Osteoblast (primary cell): Measurements from ENCODE around the gene FNDC11. TPM values are rescaled to one million over a fixed set of nuclear protein-coding genes. Genes with fewer than 3 reads are reported as not detected.

Experiments
- DNase-seq: peaks from one replicate; pipeline ENCODE4 v3.0.0; 2011; ENCODE audit warnings: low spot score, mixed read lengths; ENCODE audit not compliant: insufficient read length; ENCODE audit errors: missing footprints
- H2AFZ ChIP-seq: 2 replicates; pipeline ENCODE4 v1.6.0; 2011; ENCODE audit warnings: mild to moderate bottlenecking, low read length
- H3K27ac ChIP-seq: 2 replicates; pipeline ENCODE4 v1.5.1; 2011; ENCODE audit warnings: mild to moderate bottlenecking, low read depth, low read length, moderate library complexity
- H3K27me3 ChIP-seq: 2 replicates; pipeline ENCODE4 v1.6.0; 2012; ENCODE audit warnings: mild to moderate bottlenecking, control low read depth, inconsistent platforms, low read length, moderate library complexity; ENCODE audit not compliant: insufficient read depth
- H3K36me3 ChIP-seq: 2 replicates; pipeline ENCODE4 v1.5.1; 2011; ENCODE audit warnings: mild to moderate bottlenecking, low read length, control low read depth, moderate library complexity; ENCODE audit not compliant: insufficient read depth
- H3K4me1 ChIP-seq: 2 replicates; pipeline ENCODE4 v1.5.1; 2011; ENCODE audit warnings: mild to moderate bottlenecking, low read length, control low read depth, moderate library complexity; ENCODE audit not compliant: insufficient read depth
- H3K4me2 ChIP-seq: 2 replicates; pipeline ENCODE4 v1.6.0; 2011; ENCODE audit warnings: mild to moderate bottlenecking, low read length; ENCODE audit not compliant: insufficient read depth
- H3K4me3 ChIP-seq: fragments of 200-600 bp; sonication (generic); 3 replicates; pipeline ENCODE4 v1.5.1; 2012; ENCODE audit warnings: mild to moderate bottlenecking, low read length, inconsistent platforms; ENCODE audit not compliant: insufficient read depth
- H3K79me2 ChIP-seq: 2 replicates; pipeline ENCODE4 v1.6.0; 2012; ENCODE audit warnings: mild to moderate bottlenecking, low read length, control low read depth, inconsistent platforms; ENCODE audit not compliant: insufficient read depth
- H3K9me3 ChIP-seq: 2 replicates; pipeline ENCODE4 v1.5.1; 2011; ENCODE audit warnings: low read depth, low read length, control low read depth
- H4K20me1 ChIP-seq: 2 replicates; pipeline ENCODE4 v1.6.0; 2012; ENCODE audit warnings: mild to moderate bottlenecking, low read length, control low read depth; ENCODE audit not compliant: insufficient read depth
- total RNA-seq: library from RNA; depleted of rRNA; stranded (reverse); fragments of >200 nt; gene quantifications from 2 replicates; pipeline ENCODE4 v1.2.3, GENCODE V29; 2012
- TF ChIP-seq, protein P1 (sequence below): IDR thresholded peaks from 2 replicates; pipeline ENCODE4 v1.5.1; 2011; ENCODE audit warnings: mild to moderate bottlenecking, low read depth, low read length, moderate library complexity; ENCODE audit errors: extremely low read depth

FNDC11 gene
- total RNA-seq, 1 donor, result not detected

DNA sequence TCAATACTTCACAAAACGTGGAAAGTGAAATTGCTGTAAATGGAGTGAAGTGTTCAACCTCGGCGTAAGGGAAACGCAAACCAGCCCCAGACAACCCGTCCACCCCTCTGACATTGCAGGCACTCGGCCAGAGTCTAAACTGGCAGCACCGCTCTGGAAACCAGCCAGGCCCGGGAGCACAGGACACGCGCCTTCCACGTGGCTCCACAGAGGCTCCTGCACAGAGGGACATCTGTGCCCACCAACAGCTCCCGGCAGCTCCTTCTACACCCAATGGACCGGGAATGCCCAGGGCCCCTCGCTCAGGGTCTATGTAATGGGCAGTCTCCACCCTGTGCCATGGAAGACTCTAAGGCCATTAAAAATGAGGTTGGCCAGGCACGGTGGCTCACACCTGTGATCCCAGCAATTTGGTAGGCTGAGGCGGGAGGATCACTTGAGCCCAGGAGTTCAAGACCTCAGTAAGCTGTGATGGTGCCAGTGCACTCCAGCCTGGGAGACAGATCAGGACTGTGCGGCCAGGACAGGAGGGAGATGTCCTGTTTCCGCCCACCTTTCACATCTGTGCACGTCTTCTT, 23.4 kb downstream of the FNDC11 start:
- peaks cover 20% of the 10 kb centered on the region for H3K4me1 ChIP-seq
- DNase-seq, result no peak
- no peak overlapping the region for H3K4me3 ChIP-seq
- no peaks in the 10 kb centered on the region for H3K9me3 ChIP-seq
- H3K4me2 ChIP-seq, result no peak overlapping the region
- H2AFZ ChIP-seq, result no peak overlapping the region
- H4K20me1 ChIP-seq, result no peaks in the 10 kb centered on the region
- no peak overlapping the region for H3K27ac ChIP-seq
- H3K36me3 ChIP-seq, result no peaks in the 10 kb centered on the region
- peaks cover 6% of the 10 kb centered on the region for H3K79me2 ChIP-seq
- H3K27me3 ChIP-seq, result peaks cover 3% of the 10 kb centered on the region
- TF ChIP-seq, protein P1, sequence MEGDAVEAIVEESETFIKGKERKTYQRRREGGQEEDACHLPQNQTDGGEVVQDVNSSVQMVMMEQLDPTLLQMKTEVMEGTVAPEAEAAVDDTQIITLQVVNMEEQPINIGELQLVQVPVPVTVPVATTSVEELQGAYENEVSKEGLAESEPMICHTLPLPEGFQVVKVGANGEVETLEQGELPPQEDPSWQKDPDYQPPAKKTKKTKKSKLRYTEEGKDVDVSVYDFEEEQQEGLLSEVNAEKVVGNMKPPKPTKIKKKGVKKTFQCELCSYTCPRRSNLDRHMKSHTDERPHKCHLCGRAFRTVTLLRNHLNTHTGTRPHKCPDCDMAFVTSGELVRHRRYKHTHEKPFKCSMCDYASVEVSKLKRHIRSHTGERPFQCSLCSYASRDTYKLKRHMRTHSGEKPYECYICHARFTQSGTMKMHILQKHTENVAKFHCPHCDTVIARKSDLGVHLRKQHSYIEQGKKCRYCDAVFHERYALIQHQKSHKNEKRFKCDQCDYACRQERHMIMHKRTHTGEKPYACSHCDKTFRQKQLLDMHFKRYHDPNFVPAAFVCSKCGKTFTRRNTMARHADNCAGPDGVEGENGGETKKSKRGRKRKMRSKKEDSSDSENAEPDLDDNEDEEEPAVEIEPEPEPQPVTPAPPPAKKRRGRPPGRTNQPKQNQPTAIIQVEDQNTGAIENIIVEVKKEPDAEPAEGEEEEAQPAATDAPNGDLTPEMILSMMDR, result no peak

DNA sequence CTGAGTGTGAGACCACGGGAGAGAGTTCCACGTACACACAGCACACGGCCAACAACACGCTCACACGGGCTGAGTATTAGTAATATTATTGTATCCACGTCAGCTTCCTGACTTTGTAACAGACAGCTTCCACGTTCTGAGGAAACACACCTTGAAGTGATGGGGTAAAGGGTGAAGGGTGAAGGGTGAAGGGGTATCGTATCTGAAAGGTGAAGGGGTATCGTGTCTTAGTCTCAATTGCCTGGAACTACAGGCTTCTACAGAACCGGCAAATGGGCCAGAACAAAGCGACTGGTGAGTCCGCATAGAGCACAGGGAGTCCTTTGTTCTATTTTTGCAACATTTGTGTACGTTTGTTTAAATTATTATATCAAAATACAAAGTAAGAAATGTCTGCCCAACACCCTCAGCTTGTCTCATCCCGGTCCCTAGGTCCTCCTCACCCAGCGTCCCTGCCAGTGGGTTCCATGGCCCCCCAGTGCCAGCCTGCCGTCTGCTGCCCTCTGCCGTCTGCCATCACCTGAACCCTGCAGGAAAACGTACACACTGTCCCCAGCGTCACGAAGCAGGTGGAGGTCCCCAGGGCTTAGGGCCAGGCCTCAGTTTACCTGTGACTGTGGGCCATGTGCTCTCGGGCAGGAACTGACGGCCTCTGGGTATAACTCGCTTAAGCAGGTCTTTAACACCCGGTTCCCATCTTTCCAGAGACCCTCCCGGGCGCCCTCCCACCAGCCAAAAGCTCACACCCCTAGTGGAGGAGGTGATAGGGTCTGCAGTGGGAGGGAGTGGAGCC, 24.5 kb downstream of the FNDC11 start:
- Histone ChIP-seq H3K27me3 (peaks cover 3% of the 10 kb centered on the region), H3K79me2 (peaks cover 2% of the 10 kb centered on the region), H3K4me3 (no peak overlapping the region), H2AFZ (no peak overlapping the region), H3K36me3 (no peaks in the 10 kb centered on the region), H3K9me3 (no peaks in the 10 kb centered on the region), H3K27ac (no peak overlapping the region), H4K20me1 (no peaks in the 10 kb centered on the region), H3K4me2 (no peak overlapping the region), H3K4me1 (peaks cover 16% of the 10 kb centered on the region)
- DNase-seq, result no peak
- TF ChIP-seq, protein P1, result no peak

DNA sequence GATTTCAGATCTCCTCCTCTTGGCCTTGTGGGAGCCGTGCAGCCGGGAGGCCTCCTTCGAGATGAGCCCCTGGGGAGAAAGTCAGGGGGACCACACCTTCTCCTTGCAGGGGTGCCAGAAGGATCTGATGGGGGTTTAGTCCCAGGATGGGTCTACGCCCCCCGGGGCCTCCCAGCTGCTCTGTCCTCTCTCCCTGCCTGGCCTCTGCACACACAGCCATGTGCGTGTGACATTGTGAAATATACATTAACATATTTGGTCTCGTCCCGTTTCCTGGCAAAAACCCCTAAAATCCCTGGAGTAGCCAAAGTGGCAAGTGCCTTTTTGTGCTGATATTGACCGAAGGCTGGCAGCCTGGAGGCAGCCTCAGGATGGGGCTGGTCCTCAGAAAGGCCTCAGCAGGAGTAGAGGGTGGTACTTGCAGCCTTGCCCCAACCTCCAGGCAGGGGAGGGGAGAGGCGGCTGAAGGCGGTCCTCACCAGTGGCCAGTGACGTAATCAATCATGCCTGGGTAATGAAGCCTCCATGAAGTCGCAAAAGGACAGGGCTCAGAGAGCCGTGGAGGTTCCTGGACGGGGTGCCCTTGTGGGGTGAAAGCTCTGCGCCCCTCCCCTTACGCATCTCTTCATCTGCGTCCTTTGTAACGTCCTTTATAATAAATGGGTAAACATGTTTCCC, 25.2 kb downstream of the FNDC11 start:
- no peaks in the 10 kb centered on the region for H3K9me3 ChIP-seq
- TF ChIP-seq, protein P1, result no peak
- no peak overlapping the region for H3K27ac ChIP-seq
- H3K27me3 ChIP-seq, result peaks cover 3% of the 10 kb centered on the region
- peaks cover 15% of the 10 kb centered on the region for H3K4me1 ChIP-seq
- H2AFZ ChIP-seq, result no peak overlapping the region
- H3K4me2 ChIP-seq, result no peak overlapping the region
- H3K79me2 ChIP-seq, result no peaks in the 10 kb centered on the region
- H3K4me3 ChIP-seq, result no peak overlapping the region
- no peaks in the 10 kb centered on the region for H3K36me3 ChIP-seq
- no peak for DNase-seq
- H4K20me1 ChIP-seq, result no peaks in the 10 kb centered on the region
